ENCODE data around the gene MLH1.

DNA sequence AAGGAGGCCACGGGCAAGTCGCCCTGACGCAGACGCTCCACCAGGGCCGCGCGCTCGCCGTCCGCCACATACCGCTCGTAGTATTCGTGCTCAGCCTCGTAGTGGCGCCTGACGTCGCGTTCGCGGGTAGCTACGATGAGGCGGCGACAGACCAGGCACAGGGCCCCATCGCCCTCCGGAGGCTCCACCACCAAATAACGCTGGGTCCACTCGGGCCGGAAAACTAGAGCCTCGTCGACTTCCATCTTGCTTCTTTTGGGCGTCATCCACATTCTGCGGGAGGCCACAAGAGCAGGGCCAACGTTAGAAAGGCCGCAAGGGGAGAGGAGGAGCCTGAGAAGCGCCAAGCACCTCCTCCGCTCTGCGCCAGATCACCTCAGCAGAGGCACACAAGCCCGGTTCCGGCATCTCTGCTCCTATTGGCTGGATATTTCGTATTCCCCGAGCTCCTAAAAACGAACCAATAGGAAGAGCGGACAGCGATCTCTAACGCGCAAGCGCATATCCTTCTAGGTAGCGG lies 452 bp upstream of the MLH1 start, which contains the start of gene EPM2AIP1:
- TF ChIP-seq GATA2 (IDR thresholded peaks at IDR 0.05; ENCODE audit: low read depth, low read length) (no peak), GATA3 (IDR thresholded peaks at IDR 0.05; ENCODE audit: low read depth, low read length) (no peak)
